Parathyroid adenoma (tissue), 2 donors: ENCODE measurements around the gene KDM4B.

Experiments
- H2AFZ ChIP-seq: fragments of 300-600 bp; sonication (generic); one replicate; pipeline ENCODE4 v1.7.0; 2017; ENCODE audit warnings: antibody characterized with exemption, mild to moderate bottlenecking
- H3K27ac ChIP-seq: fragments of 300-600 bp; sonication (generic); one replicate; pipeline ENCODE4 v1.7.0; 2017
- H3K27me3 ChIP-seq: fragments of 300-600 bp; sonication (generic); one replicate; pipeline ENCODE4 v1.7.0; 2017; ENCODE audit warnings: low read length; ENCODE audit not compliant: control insufficient read depth, insufficient read depth
- H3K36me3 ChIP-seq: fragments of 300-600 bp; sonication (generic); one replicate; pipeline ENCODE4 v1.7.0; 2017; ENCODE audit warnings: low read length; ENCODE audit not compliant: control insufficient read depth, insufficient read depth
- H3K4me1 ChIP-seq: fragments of 300-600 bp; sonication (generic); one replicate; pipeline ENCODE4 v1.7.0; 2017; ENCODE audit warnings: control low read depth
- H3K4me2 ChIP-seq: fragments of 300-600 bp; sonication (generic); one replicate; pipeline ENCODE4 v1.7.0; 2017; ENCODE audit warnings: low read length
- H3K4me3 ChIP-seq: fragments of 300-600 bp; sonication (generic); one replicate; pipeline ENCODE4 v1.7.0; 2017; ENCODE audit warnings: low read depth, low read length
- H3K79me2 ChIP-seq: fragments of 300-600 bp; sonication (generic); one replicate; pipeline ENCODE4 v1.7.0; 2017; ENCODE audit warnings: control low read depth
- H3K9ac ChIP-seq: fragments of 300-600 bp; sonication (generic); one replicate; pipeline ENCODE4 v1.7.0; 2017; ENCODE audit warnings: mild to moderate bottlenecking
- H3K9me3 ChIP-seq: fragments of 300-600 bp; sonication (generic); one replicate; pipeline ENCODE4 v1.7.0; 2017; ENCODE audit warnings: low read length; ENCODE audit not compliant: control insufficient read depth
- CTCF ChIP-seq: fragments of 300-600 bp; sonication (generic); IDR thresholded peaks from one replicate; pipeline ENCODE4 v1.7.0; 2017; ENCODE audit warnings: antibody characterized with exemption, mild to moderate bottlenecking
- donor health status: primary hyperparathyroidism.

Gene KDM4B

GRCh38 chr19:5072115-5072514 is 103.2 kb downstream of the KDM4B start:
- no peaks in the 10 kb centered on the region for H3K4me1 ChIP-seq
- no peak overlapping the region for H3K9ac ChIP-seq
- no peaks in the 10 kb centered on the region for H3K27me3 ChIP-seq
- no peak overlapping the region for H3K27ac ChIP-seq
- H3K4me2 ChIP-seq = no peak overlapping the region
- H3K36me3 ChIP-seq = no peaks in the 10 kb centered on the region
- H2AFZ ChIP-seq = no peak overlapping the region
- H3K9me3 ChIP-seq = no peaks in the 10 kb centered on the region
- no peak for TF ChIP-seq CTCF
- peaks cover 23% of the 10 kb centered on the region for H3K79me2 ChIP-seq
- no peak overlapping the region for H3K4me3 ChIP-seq

- H3K27me3 ChIP-seq = no peaks in the 10 kb centered on the region
- no peak for TF ChIP-seq CTCF
- no peak overlapping the region for H3K27ac ChIP-seq
- peaks cover 20% of the 10 kb centered on the region for H3K79me2 ChIP-seq
- no peak overlapping the region for H2AFZ ChIP-seq
- no peak overlapping the region for H3K4me2 ChIP-seq
- H3K9ac ChIP-seq = no peak overlapping the region
- no peaks in the 10 kb centered on the region for H3K4me1 ChIP-seq
- no peak overlapping the region for H3K4me3 ChIP-seq
- H3K9me3 ChIP-seq = no peaks in the 10 kb centered on the region
- no peaks in the 10 kb centered on the region for H3K36me3 ChIP-seq
Observed at GRCh38 chr19:5073153-5073844, 104.4 kb downstream of the KDM4B start.

GRCh38 chr19:5074407-5074806 is 105.5 kb downstream of the KDM4B start:
- Histone ChIP-seq H3K36me3 (no peaks in the 10 kb centered on the region), H3K9ac (no peak overlapping the region), H3K9me3 (no peaks in the 10 kb centered on the region), H3K79me2 (peaks cover 20% of the 10 kb centered on the region), H3K4me1 (no peaks in the 10 kb centered on the region), H2AFZ (no peak overlapping the region), H3K4me2 (no peak overlapping the region), H3K27me3 (no peaks in the 10 kb centered on the region), H3K27ac (no peak overlapping the region), H3K4me3 (no peak overlapping the region)
- TF ChIP-seq CTCF = no peak

GRCh38 chr19:5074830-5075394 is 106.0 kb downstream of the KDM4B start:
- Histone ChIP-seq H3K79me2 (peaks cover 20% of the 10 kb centered on the region), H2AFZ (no peak overlapping the region), H3K4me1 (no peaks in the 10 kb centered on the region), H3K9ac (no peak overlapping the region), H3K27ac (no peak overlapping the region), H3K4me2 (no peak overlapping the region), H3K9me3 (no peaks in the 10 kb centered on the region), H3K4me3 (no peak overlapping the region), H3K27me3 (no peaks in the 10 kb centered on the region), H3K36me3 (no peaks in the 10 kb centered on the region)
- no peak for TF ChIP-seq CTCF

- Histone ChIP-seq H3K9ac (no peak overlapping the region), H3K27ac (no peak overlapping the region), H3K36me3 (no peaks in the 10 kb centered on the region)
Observed at GRCh38 chr19:5075597-5075996, 106.7 kb downstream of the KDM4B start.

More at GRCh38 chr19:5075597-5075996, 106.7 kb downstream of the KDM4B start:
- Histone ChIP-seq H2AFZ (no peak overlapping the region), H3K4me1 (no peaks in the 10 kb centered on the region), H3K4me3 (no peak overlapping the region), H3K27me3 (no peaks in the 10 kb centered on the region), H3K4me2 (no peak overlapping the region), H3K79me2 (peaks cover 23% of the 10 kb centered on the region), H3K9me3 (no peaks in the 10 kb centered on the region)
- TF ChIP-seq CTCF = no peak
